Measurements from ENCODE around the gene TNIK. TPM values are rescaled to one million over a fixed set of nuclear protein-coding genes. Genes with fewer than 3 reads are reported as not detected.

Gene TNIK
- total and polyA plus RNA-seq, 2 of the 4 experiments (the other 2 are of a cell fraction), result 3.4 to 6.3 TPM

- Histone ChIP-seq H3K9me1 (ENCODE audit: insufficient read depth, low read length) (no peaks in the 10 kb centered on the region), H3K4me3 (ENCODE audit: insufficient read depth, low read depth, low read length) (no peak overlapping the region), H3K4me2 (ENCODE audit: low read depth, low read length) (0 out of 2 replicates have a peak overlapping the region, but pooled peaks have one; percentile 7), H3K56ac (ENCODE audit: extremely low read depth, insufficient read depth, low read length) (no peak overlapping the region), H3K23ac (ENCODE audit: low read depth, low read length) (no peak overlapping the region), H2BK5ac (ENCODE audit: low read depth, low read length, poor library complexity, severe bottlenecking) (no peak overlapping the region), H2BK20ac (ENCODE audit: low read depth, low read length) (no peak overlapping the region), H3K27ac (ENCODE audit: insufficient read depth, low read length) (no peak overlapping the region), H4K20me1 (ENCODE audit: insufficient read depth, low read length) (no peaks in the 10 kb centered on the region), H2AK5ac (ENCODE audit: low read depth, low read length) (no peak overlapping the region), H3K4me1 (ENCODE audit: control insufficient read depth, insufficient read depth, low read length) (peaks cover 7% of the 10 kb centered on the region), H3K4ac (ENCODE audit: low read depth, low read length) (no peak overlapping the region), H3K14ac (replicated peaks; ENCODE audit: low read depth, low read length) (no peak overlapping the region), H3K79me1 (ENCODE audit: low read depth in 1 of 2, low read length in 2 of 2) (peaks cover 0 to 2% of the 10 kb centered on the region in 2 experiments; a peak in 1 of 4 replicates), H3K36me3 (ENCODE audit: control insufficient read depth, insufficient read depth, low read length) (no peaks in the 10 kb centered on the region), H4K5ac (ENCODE audit: low read depth, low read length) (no peak overlapping the region), H2BK120ac (ENCODE audit: low read depth, low read length) (no peak overlapping the region), H4K8ac (ENCODE audit: low read depth in 2 of 2, low read length in 2 of 2) (no peak overlapping the region), H3K9ac (ENCODE audit: low read depth, low read length) (no peak overlapping the region), H2BK15ac (ENCODE audit: low read depth, low read length) (no peak overlapping the region), H3K27me3 (ENCODE audit: control insufficient read depth, insufficient read depth, low read length) (no peaks in the 10 kb centered on the region), H4K91ac (ENCODE audit: insufficient read depth, low read depth, low read length) (no peak overlapping the region), H3K9me3 (ENCODE audit: control insufficient read depth, insufficient read depth, low read length) (no peaks in the 10 kb centered on the region), H2AK9ac (replicated peaks; ENCODE audit: low read depth, low read length, poor library complexity) (no peak overlapping the region), H3K18ac (ENCODE audit: low read depth, low read length) (no peak overlapping the region), H2AFZ (replicated peaks; ENCODE audit: low read length, poor library complexity) (no peak overlapping the region)
- ATAC-seq (ENCODE audit: low read depth), result peak; percentile 68
- in situ Hi-C loops (cut with MboI; ENCODE audit: low sequenced_read_pairs) (no loop called here), intact Hi-C loops (cut with micrococcal nuclease) (no loop called here), dilution Hi-C loops (cut with HindIII; ENCODE audit: low sequenced_read_pairs, unreplicated experiment) (no loop called here)
- ChIA-PET POLR2A (ENCODE audit: unreplicated experiment) (no interaction called here), CTCF (interaction anchor here (1.7 kb wide), 1 partner anchor 14 kb away, joined by 5 read pairs; the partner anchor contains the start of gene TNIK)
- TF ChIP-seq FOS (IDR thresholded peaks at IDR 0.05; ENCODE audit: low read depth, low read length), result peak; percentile 80
- no peak for TF ChIP-seq CTCF (conservative IDR thresholded peaks at IDR 0.05; ENCODE audit: low read depth, low read length)
- TF ChIP-seq USF2 (IDR thresholded peaks at IDR 0.05; ENCODE audit: low read depth, low read length), result no peak
- 0 out of 2 replicates have a peak, but pooled peaks have one; percentile 3 for TF ChIP-seq RAD21 (IDR thresholded peaks at IDR 0.05; ENCODE audit: low read length)
- TF ChIP-seq MAFK (IDR thresholded peaks at IDR 0.05; ENCODE audit: low read depth, low read length), result no peak
- DNase-seq, result peak; percentile 93
- 100% methylated on average over 2 of the region's 12 CpGs; no CpG with 5 or more reads in 1 of the 2 experiments for WGBS, 2 experiments (ENCODE audit: extremely low coverage in 2 of 2, insufficient read length in 1 of 2)
- no TSS peak for BruUV-seq (replicated peaks)
Measured at GRCh38 chr3:171446801-171447578, 13.2 kb downstream of the TNIK start.

Measured in IMR-90 (cell line).